ENCODE results near the gene NIN. TPM values are rescaled to one million over a fixed set of nuclear protein-coding genes. Genes with fewer than 3 reads are reported as not detected.

The NIN gene
- total RNA-seq, 4 donors from 2014 or later: 22.7 to 32.2 (median 28.5) TPM

- H3K4me3 ChIP-seq (ENCODE audit: low read depth, poor library complexity, severe bottlenecking): no peak overlapping the region
- DNase-seq (ENCODE audit: low spot score in 2 of 2): no peak
- no peak for TF ChIP-seq POLR2A (IDR thresholded peaks at IDR 0.05)
- no peak for TF ChIP-seq CTCF (IDR thresholded peaks at IDR 0.05)
- intact Hi-C loops (cut with DNase I; ENCODE audit: low total_unique reads): no loop called here
- 56 to 64% methylated on average over 12 of the region's 12 CpGs for WGBS, 2 donors
These were observed 67.5 kb downstream of the NIN start for GRCh38 chr14:50763382-50764007.

DNA sequence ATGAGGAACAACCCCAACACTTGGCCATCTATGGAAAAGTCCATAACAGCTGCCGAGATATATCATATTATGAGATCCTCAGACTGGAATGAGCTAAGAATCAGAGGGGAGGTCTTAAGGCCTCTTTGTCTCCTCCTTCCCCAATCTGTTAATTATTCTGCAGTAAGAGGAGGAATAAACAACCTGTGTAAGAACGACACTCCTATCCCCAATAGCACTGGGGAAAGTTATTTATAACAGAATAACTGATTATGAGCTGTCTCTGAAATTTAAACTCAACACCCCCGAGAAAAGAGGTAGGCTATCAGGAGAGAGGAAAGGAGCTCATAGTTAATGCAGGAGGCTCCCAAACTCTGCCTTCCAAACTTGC lies 68.0 kb downstream of the NIN start:
- DNase-seq (ENCODE audit: low spot score in 2 of 2): no peak
- H3K4me3 ChIP-seq (ENCODE audit: low read depth, poor library complexity, severe bottlenecking): no peak overlapping the region
- TF ChIP-seq CTCF (IDR thresholded peaks at IDR 0.05): no peak
- no peak for TF ChIP-seq POLR2A (IDR thresholded peaks at IDR 0.05)
- intact Hi-C loops (cut with DNase I; ENCODE audit: low total_unique reads): no loop called here
- 74 to 78% methylated on average over 3 of the region's 3 CpGs for WGBS, 2 donors

GRCh38 chr14:50762001-50762930 lies 68.7 kb downstream of the NIN start:
- no peak for DNase-seq (ENCODE audit: low spot score in 2 of 2)
- WGBS, 2 donors: 87% methylated on average over 9 of the region's 9 CpGs
- no peak overlapping the region for H3K4me3 ChIP-seq (ENCODE audit: low read depth, poor library complexity, severe bottlenecking)
- no peak for TF ChIP-seq CTCF (IDR thresholded peaks at IDR 0.05)
- TF ChIP-seq POLR2A (IDR thresholded peaks at IDR 0.05): no peak
- intact Hi-C loops (cut with DNase I; ENCODE audit: low total_unique reads): no loop called here

- no peak for TF ChIP-seq POLR2A (IDR thresholded peaks at IDR 0.05)
- TF ChIP-seq CTCF (IDR thresholded peaks at IDR 0.05): no peak
- 99% methylated on average over 8 of the region's 8 CpGs for WGBS, 2 donors
- intact Hi-C loops (cut with DNase I; ENCODE audit: low total_unique reads): no loop called here
- DNase-seq (ENCODE audit: low spot score in 2 of 2): no peak
- no peak overlapping the region for H3K4me3 ChIP-seq (ENCODE audit: low read depth, poor library complexity, severe bottlenecking)
These were observed 71.0 kb downstream of the NIN start for GRCh38 chr14:50759800-50760543.

DNA sequence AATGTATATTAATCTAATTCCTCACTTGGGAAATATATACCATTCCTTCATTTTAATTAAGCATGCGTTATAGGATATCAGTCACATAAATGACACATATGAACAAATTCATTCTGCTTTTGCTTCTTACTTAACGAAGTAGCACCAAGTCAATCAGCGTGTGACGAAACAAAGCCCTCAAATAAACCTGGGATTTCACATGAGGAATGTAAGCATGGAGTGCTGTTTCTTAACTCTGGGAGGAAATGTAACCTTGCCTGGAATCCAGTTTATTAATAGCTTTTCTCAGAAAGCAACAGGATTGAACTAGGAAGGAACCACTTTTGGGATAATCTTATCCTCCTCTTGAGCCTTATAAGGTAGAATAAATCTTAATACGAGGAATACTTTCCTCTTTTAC lies 72.0 kb downstream of the NIN start:
- TF ChIP-seq CTCF (IDR thresholded peaks at IDR 0.05) (no peak), POLR2A (IDR thresholded peaks at IDR 0.05) (no peak)
- intact Hi-C loops (cut with DNase I; ENCODE audit: low total_unique reads): no loop called here

More for the DNA sequence above, 72.0 kb downstream of the NIN start:
- 94 to 98% methylated on average over 5 of the region's 5 CpGs for WGBS, 2 donors
- H3K4me3 ChIP-seq (ENCODE audit: low read depth, poor library complexity, severe bottlenecking): no peak overlapping the region
- no peak for DNase-seq (ENCODE audit: low spot score in 2 of 2)

Measured in lower leg skin (tissue), 4 donors.